GM21723 (cell line): ENCODE results near the gene MEX3C.

ENCODE experiments used
- ATAC-seq: cut with Tn5 transposase; IDR thresholded peaks from one replicate; pipeline ENCODE4 v1.9.1; 2021; ENCODE audit warnings: mild to moderate bottlenecking, moderate library complexity; ENCODE audit not compliant: unreplicated experiment

Gene MEX3C

GRCh38 chr18:51157215-51157614 lies 40.3 kb downstream of the MEX3C start:
- no peak for ATAC-seq

DNA sequence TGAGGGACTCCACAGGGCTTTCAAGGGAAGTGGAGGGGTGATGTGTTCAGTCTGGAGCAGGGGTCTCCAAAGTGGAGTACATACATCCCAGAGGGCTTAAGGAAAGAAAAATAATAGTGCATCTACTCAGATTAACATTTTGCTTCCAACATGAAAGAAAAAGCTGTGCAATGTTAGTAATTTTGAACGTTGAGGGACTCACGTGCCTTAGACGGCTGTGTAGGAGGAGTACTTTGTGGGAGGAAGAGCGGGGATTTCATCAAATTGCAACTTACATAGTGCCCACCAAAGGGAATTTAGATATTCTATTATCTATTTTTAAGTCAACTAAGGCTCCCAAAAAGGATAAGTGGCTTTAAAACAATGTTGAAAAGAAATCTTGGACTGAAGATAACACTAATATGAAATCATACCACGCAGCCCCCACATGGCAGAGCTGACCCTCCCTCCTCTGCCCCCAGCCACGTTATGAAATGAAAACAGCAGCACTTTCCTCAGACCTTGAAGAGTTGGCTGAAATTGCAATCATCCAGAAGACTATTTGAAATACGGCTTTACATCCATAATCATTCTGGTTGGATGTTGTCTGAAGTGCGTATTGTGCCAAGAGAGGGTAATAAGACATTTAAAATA lies 42.9 kb downstream of the MEX3C start:
- ATAC-seq: no peak

DNA sequence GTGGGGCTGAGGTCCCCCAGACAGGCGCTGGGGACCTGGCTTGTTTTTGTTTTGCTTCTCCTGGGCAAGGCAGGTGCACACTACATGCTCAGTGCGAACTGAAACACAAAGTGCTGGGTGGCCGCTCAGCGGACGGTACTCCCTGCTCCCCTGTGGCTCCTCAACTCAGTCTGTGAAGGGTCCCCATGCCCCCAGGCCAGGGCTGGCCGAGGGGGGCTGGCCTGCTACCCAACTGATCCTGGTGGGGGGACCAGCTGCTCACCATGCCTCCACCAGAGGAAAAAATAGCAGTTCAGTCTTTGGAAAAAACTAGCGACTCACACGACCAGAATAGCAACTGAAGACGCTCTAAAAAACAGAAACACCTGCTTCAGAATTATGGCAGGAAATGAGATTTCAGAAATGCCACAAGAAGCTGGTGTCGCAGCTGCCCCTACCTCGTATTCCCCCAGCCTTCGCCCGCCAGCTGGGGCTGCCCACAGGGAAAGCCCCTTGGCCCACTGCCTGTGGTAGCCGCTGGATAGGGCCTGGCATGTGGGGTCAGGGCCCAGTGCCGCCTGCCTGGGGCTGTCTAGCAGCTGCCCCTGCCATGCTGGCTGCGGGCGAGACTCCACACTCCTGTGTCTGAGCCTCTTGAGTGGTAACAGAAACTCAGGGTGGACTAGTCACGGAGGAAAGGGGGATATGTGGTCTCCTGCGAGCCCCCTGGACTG lies 43.7 kb downstream of the MEX3C start:
- ATAC-seq: peak; percentile 85

DNA sequence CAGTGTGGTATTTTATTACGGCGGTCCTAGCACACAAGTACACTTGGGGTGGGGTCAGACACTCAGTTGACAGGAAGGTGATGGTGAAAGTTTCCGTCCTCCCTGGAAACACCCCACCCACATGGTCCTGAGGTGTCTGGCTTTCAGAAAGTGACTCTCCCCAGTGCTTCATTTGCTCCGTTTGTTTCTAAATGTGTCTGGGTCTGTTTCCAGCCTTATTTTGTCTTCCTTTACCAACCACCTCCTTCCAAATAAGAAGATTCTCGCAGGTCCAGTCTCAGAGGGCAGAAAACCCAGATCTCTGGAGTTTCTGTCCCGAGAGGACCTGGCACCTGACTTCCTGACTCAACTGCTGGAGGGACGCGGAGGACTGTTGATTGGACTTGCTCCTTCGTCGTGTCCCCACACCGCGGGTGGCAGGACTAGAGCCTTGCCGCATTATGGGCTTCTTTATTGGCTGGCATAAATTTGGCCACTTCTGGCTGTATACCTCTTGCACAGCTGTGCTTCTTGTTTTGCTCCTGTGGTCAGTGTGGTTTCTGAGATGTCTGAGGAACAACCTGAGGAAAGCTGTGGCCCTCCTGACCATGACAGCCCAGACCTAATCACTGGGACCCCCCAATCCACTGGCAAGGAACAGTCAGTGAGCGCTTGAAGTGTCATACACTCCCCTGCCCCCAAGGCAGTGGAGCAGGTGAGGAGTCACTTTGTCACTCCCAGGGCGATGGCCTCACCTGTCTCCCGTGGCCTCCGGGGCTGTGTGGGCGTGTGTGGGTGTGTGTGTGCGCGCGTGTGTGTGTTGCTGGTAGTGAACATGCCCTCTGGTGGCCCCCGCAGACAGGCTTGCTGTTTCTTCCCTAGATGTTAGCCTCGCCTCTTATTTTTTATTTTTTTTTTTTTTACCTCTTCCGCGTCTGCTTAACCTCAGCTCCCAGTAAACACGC lies 45.6 kb downstream of the MEX3C start:
- peak; percentile 32 for ATAC-seq

- ATAC-seq: no peak
Observed at GRCh38 chr18:51151185-51151567, 46.3 kb downstream of the MEX3C start.

- no peak for ATAC-seq
Observed at GRCh38 chr18:51150113-51150700, 47.3 kb downstream of the MEX3C start.

- ATAC-seq: no peak
Observed at GRCh38 chr18:51149670-51150069, 47.8 kb downstream of the MEX3C start.

DNA sequence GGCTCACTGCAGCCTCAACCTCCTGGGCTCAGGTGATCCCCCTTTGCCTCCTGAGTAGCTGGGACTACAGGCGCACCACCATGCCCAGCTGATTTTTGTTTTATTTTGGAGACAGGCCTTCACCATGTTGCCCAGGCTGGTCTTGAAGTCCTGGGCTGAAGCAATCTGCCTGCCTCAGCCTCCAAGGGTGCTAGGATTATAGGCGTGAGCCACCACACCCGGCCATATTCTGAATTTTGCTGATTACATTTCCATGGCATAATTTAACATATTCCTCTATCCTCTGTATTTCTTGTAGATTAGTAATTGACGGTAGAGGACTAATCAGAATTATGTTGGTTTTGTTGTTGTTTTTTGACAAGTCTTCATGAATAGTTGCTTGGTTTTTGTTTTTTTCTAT lies 50.6 kb downstream of the MEX3C start:
- ATAC-seq: no peak

DNA sequence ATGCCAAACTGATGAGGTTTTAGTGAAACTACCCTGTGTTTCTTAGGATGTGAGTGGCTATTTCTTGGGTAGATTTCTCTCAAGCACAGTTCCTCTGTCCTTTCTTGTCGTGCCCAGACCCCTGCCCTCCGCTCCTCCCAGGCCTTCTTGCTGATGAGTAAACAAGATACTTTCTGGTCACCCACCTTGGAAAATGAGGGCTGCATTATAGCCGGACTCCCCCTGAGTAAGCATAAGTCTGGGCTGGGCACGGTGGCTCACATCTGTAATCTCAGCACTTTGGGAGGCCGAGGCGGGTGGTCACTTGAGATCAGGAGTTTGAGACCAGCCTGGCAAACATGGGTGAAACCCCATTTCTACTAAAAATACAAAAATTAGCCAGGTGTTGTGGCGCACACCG lies 58.5 kb downstream of the MEX3C start:
- ATAC-seq: no peak

DNA sequence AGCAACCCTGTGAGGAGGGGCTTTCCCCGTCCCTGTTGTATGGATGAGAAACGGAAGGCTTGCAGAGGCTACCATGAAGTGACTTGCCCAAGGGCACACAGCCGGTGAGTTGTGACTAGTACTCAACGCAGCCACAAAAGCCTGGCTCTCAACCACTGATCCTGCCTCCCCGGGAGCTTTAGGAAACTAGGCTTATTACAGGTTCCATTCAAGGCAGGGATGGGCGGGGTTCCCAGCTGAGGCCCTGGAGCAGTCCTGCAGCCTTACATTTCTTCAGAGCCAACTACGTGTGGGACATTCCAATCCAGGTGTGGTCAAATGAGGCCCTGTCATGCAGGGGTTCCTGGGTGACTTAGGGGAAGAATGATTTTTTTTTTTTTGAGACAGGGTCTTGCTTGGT lies 59.6 kb downstream of the MEX3C start:
- no peak for ATAC-seq

DNA sequence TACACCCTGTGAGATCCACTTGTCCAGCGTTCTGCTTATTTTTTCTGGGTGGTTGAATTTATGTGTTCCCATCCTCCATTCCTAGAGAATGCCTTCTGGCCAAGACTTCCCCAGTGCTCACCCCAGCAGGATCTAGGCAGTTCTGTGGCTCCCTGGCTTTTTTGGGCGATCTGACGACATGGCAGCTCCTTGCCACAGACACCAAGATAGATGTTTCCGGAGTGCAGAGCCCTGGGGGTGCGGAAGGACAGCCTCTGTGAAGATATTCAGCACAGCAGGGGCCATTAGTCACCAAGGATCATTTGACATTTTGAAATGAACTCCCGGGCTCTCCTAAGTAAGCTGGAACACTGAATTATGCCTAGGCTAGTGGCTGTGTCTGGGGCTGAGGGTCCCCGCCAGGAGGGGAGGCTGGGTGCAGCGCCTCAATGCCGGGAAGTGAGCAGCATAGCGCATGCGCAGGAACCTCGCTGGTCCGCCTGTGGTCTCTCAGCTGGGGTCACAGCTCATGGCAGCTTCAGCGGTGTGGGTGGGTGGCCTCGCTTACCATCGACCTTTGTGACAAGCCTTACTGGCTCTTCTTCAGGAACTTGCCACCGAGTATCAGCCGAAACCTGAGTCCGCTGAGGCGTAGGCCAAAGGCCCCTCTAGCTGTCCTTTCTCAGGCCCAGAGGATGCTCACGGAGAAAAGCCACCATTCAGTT lies 60.3 kb downstream of the MEX3C start:
- ATAC-seq: no peak

DNA sequence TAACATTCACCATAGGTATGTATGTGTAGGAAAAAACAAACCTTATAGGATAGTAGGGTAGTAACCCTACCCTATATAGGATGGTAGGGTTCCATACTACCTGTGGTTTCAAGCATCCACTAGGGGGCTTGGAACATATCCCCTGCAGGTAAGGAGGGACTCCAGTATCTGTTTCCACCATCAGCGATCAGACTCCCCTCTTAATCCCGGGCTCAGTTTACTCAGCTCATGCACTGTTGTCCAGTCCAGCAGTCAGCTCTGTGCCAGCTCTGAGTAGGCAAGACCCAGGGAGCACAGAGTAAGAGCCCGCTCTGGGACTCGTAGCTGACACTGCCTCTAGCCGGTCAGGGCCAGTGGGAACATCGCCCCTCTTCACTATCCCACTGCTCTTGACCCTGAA lies 61.7 kb downstream of the MEX3C start:
- peak; percentile 59 for ATAC-seq

DNA sequence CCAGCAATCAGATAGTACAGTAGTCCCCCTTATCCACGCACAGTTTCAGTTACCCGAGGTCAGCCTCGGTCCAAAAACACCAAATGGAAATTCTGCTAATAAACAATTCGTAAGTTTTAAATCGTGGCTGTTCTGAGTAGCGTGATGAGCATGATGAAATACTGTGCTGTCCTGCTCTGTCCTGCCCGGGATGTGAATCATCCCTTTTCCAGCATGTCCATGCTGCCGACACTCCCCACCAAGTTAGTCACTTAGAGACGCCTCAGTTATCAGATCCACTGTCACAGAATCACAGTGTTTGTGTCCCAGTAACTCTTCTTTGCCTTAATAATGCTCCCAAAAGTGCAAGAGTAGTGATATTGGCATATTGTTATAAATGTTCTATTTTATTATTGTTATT lies 62.1 kb downstream of the MEX3C start:
- no peak for ATAC-seq

GRCh38 chr18:51134721-51135120 lies 62.8 kb downstream of the MEX3C start:
- no peak for ATAC-seq

- ATAC-seq: no peak
Observed at GRCh38 chr18:51133580-51134160, 63.8 kb downstream of the MEX3C start.

DNA sequence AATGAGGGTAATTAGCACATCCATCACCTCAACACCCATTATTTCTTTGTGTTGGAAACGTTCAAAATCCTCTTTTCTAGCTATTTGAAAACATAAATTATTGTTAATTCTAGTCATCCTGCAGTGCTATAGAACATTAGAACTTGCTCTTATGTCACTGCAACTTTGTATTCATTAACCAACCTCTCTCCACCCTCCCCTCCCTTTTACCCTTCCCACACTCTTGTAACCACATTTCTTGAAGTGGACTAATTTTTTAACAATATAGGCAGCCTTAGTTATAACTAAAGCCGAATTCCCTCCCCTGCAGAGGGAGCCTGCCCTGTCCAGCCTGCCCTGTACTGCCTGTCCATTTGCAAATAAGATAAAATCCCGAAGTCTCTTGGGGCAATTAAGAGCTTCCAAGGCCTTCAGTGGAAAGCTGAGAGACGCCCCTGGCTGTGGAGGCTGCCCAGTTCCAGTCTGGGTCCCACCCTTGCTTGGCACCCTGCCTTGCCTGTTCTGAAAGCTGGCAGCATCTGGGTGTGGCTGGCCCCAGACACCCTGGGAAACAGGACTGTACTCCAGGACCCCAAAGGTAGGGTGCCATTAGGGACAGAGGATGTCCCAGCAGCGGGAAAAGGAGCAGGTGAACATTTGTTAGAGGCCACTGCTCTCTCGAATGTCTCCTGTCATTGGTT lies 65.1 kb downstream of the MEX3C start:
- ATAC-seq: no peak

- no peak for ATAC-seq
Observed at GRCh38 chr18:51128533-51128932, 68.9 kb downstream of the MEX3C start.

DNA sequence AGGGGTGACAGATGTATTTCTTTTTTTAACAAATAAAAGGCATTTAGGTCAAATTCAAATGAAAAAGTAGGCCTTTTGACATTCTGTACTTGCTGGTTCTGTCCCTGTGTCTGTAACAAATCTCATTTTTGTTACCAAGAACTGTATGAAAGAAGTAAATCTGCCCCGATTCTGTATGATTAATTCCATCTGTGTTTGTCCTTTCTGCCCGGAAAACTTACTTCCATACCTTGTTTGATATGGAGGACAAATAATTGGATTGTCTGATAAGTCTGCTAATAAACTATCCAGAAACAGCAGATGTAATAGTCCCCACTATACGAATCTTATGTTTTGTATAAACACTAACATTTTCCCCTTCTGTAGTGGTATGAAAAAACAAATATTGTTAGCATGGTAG lies 69.8 kb downstream of the MEX3C start:
- no peak for ATAC-seq

GRCh38 chr18:51125976-51126375 lies 71.5 kb downstream of the MEX3C start:
- ATAC-seq: no peak
